Measurements from ENCODE around the gene RAD51D.

DNA sequence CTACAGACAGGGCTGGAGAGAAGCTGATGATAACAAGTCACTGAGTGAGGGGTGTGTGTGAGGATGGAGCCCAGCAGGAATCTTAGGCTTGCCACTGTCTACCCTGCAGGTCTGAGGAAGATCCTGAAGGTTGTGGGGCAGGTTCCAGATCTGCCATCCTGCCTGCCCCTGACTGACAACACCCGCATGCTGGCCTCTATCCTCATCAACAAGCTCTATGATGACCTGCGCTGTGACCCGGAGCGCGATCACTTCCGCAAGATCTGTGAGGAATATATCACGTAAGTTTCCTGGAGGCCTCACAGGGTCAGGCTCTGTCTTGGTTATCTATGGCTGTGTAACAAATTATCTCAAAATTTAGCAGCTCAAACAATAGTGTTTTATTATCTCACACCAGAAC is 44.2 kb upstream of the RAD51D start:
- TF ChIP-seq, protein P1, sequence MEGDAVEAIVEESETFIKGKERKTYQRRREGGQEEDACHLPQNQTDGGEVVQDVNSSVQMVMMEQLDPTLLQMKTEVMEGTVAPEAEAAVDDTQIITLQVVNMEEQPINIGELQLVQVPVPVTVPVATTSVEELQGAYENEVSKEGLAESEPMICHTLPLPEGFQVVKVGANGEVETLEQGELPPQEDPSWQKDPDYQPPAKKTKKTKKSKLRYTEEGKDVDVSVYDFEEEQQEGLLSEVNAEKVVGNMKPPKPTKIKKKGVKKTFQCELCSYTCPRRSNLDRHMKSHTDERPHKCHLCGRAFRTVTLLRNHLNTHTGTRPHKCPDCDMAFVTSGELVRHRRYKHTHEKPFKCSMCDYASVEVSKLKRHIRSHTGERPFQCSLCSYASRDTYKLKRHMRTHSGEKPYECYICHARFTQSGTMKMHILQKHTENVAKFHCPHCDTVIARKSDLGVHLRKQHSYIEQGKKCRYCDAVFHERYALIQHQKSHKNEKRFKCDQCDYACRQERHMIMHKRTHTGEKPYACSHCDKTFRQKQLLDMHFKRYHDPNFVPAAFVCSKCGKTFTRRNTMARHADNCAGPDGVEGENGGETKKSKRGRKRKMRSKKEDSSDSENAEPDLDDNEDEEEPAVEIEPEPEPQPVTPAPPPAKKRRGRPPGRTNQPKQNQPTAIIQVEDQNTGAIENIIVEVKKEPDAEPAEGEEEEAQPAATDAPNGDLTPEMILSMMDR (IDR thresholded peaks at IDR 0.05; ENCODE audit: borderline replicate concordance, extremely low read depth, low read length, poor library complexity, severe bottlenecking): no peak
- TF ChIP-seq EZH2 (IDR thresholded peaks at IDR 0.05; ENCODE audit: borderline replicate concordance, low read depth, low read length, severe bottlenecking): no peak

All from DND-41 (cell line).